Nucleus accumbens (tissue), 56 donors: ENCODE data around the gene HELZ2.

Source experiments
- DNase-seq, 56 donors: peaks; one replicate each; lab custom pipeline; 2025; lab: John Stamatoyannopoulos, UW

Gene HELZ2

DNA sequence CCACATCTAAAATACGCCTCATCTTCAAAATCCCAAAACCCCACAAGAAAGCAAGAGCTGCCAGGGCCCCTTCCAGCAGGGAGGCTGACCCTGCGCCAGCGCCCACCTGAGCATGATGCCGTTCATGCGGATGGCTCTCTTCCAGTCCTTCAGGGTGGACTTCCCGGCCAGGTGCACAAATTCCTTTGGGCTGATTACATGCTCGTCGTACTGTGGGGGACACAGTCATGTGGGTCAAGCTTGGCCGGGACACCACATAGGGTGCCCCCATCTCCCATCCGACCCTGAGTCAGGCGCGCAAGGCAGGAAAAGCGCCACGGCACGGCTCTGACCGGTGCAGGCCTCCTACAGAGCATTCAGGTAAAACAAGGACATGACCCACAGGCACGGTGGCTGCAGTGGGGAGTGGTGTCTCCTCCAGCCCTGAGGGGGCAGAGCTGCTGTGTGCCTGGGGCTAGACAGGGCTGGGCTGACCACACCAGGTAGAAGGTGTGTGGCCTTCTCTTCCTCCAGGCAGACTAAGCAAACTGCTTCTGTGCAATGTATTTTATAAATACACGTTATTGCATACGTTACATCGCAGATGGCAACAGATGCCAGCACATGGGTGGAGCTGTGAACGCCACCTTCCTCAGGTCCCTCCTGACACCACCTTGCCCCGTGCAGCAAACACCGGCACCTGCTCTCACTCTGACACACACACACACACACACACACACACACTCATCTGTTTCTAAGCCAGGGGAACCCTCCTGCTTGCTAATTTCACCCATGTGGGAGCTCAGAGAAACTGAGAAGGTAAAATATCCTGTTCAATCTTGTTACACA is 23.8 kb upstream of the HELZ2 start:
- DNase-seq, result no peak

DNA sequence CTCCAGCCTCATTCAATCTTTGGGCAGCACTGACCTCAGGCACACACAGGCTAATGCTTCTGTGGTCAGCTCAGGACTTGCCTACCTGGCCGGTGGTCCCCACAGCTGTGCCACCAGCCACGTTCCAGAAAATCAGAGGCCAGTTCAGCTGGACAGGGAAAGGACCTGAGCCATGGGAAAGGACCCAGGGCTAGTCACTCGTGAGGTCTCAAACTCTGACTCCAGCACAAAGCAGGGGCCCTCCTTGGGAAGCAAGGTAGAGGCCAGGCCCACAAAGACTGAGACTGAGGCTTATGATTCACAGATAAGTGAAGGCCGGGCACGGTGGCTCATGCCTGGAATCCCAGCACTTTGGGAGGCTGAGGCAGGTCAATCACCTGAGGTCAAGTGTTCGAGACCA is 22.4 kb upstream of the HELZ2 start:
- no peak for DNase-seq

DNA sequence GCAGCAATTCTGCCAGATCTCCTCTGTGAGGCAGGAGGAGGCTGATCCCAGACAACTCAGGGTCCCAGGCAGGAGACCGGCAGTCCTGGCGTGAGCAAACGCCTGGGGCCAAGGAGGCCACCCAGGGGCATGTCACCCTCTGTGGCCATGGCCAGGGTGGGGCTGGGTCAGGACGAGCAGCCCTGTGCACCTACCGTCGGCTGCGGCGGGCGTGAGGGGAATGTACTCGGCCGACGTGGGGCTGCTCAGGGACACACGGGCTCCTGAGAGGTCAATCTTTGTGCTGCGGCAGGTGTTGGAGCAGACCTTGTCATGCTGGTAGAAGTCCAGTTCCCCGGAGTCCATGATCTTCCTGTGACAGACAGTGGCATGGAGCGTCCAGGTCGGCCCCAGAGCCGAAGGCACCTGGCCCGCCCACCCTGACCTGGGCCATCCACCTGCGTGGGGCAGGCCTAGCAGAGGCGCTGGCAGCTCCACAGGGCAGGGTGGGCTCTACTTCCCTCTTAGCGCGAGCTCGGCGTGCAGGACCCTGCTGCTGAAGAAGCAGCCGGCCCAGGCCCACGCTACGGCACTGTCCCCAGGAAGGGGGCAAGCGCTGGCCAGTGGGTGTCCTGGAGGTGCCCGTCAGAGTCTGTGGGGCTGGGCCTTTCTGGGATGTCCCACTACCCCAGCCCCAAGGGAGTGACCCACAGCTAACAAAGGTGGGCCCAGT is 21.5 kb upstream of the HELZ2 start:
- DNase-seq, result no peak

DNA sequence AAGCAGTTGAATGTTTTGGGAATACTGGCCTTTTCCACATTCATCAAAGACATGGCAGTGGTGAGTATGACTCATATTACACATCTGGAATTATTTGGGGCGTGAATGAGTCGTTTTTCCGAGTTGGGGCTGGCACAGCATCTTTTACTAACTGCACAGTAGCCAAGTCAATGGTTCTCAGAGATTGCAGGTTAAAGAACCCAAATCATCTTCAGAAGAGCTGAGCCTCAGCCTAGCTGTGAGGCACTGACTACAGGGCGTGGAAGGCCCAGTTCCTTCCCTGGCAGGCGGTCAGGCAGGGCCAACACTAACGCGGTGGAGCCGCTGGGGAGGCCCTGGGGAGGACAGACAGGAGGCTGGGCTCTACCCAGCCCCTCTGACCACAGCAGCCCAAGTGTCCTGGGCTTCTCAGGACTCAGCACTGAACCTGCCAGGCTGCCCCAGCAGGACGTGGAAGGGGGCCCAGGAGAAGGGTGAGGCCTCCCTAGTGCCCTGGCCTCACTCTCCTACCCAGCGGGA is 20.1 kb upstream of the HELZ2 start:
- DNase-seq, result no peak

DNA sequence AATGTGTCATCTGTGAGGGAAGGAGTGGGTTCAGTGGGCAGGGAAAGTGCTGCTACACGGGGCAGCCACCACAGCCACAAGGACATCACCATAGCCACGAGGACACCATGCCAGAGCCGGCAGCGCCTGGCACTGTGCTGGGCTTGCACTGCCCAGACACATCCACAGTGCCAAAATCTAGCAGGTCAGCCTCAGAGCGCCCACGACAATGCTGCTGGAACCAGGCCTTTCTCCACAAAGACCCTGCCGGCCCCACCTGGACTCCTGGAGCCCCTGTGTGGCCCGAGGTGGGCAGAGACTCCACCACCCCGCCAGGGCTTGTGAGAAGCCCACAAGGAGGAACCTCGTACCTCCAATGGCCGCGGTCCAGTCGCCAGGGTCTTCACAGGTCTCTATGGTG is 18.6 kb upstream of the HELZ2 start:
- peak in 4 of 56 donors; percentile 8 to 32 (median 12) for DNase-seq

DNA sequence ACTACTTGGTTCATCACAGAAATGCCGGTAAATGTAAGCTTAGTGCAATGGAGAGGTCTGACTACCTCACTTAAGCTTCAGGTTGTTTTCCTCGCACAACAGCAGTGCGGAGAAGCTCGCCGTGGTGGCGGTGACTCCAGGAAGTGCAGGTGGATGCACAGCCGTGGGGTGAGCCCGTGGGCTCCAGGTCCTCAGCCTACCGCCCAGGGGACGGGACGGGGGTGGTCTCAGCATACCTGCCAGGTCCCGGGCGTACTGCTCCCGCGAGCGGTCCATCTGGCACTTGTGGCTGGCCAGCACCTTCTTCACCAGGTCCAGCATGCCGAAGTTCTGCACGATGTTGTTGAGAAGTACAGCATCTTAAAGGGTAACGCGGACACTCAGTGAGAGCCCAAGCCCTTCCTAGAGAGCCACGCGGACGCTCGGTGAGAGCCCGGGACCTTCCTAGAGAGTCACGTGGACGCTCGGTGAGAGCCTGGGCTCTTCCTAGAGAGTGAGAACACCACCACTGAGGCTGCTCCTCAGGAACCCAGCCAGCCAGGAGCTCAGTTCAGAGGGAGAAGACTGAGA is 17.8 kb upstream of the HELZ2 start:
- no peak for DNase-seq

DNA sequence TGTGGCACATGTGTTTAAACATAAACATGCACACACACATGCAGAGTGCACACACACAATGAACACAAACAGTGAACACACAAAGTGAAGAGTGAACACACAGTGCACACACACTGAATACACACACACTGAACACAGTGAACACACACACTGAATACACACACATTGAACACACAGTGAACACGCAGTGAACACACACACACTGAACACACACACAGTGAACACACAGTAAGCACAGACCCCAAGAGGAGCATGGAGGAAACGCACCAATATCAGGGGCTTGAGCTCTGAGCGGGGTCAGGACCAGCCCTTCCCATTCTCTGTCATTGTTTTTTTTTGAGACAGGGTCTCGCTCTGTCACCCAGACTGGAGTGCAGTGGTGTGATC is 17.1 kb upstream of the HELZ2 start:
- no peak for DNase-seq

DNA sequence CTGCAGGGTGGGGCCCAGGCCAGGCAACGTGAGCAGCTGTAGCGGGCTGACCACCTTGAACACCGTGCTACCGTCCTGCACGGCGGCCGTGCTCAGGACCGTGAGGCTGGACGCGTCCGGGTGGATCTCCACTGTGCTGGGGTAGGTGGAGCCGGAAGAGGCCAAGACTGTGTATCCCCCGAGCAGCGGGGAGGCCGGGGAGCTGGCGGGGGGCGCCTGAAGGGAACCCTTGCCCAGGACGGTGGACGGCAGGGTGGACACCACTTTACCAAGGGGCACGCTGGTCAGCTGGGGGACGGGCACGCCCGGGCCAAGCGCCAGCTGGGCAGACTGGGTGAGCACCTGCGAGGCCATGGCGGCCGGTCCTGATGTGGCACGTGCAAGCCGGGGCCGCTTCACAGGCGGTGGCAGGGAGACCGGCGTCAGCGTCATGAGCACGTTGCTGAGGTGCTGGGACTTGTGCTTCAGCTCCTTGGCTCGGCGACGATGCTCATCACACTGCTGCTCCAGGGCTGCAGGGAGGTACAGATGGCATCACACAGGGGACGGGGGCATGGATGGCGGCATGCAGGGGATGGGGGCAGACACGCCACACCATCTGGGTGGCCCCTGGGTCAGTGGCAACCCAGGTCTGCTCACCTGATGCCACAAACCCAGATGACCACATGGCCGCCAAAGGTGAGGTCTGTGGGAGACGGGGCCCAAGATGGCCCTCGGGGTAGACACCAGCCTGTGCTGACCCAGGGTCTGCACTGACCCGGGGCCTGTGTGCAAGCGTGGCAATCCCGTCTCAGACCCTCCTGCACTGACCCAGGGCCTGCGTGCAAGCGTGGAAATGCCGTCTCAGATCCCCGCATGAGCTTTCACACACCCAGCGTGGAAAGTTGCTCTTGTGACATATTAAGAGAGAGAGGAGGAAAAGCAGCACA is 16.4 kb upstream of the HELZ2 start:
- no peak for DNase-seq

DNA sequence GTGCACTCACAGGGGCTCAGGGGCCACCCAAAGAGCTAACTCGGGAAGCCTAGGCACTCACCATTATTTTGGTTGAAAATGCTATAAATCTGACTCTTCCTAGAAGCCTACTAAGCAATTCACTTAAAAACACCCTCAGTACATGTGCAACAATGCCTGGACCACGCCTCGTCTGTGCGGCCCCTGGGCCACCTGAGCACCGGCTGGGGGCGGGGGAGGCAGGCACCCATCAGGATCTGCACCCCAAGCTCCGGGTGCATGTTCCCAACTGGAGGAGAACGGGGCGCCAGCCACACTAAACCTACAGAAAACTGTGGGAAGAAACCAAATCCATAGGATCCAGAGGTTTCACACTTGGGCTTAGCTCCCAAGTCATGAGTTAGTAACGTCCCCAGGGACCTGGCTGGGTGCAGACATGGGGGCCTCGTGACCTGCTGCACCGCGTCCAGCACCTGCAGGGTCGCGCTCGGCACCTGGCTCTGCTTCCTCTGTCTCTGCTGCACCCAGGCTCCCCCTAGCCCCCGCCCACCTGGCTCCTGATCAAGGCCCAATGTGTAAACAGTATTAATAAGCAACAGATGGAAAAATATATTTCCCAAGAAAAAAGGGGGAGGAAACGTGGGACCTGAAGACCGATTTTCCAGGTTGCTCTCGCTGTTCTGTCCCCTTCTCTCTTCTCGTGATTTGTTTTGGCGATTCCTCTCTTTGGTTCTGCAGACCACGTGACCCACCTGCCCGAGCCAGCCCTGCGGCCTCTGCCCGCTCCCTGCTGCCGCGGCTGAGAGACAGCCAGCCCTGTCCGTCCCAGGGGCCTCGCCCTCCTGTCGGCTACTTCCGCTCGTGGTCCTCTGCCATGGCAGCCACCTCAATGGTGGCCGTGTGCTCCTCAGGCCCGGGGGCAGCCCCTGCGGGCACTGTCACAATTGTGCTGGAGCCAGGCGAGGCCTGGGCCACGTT is 15.5 kb upstream of the HELZ2 start:
- no peak for DNase-seq

DNA sequence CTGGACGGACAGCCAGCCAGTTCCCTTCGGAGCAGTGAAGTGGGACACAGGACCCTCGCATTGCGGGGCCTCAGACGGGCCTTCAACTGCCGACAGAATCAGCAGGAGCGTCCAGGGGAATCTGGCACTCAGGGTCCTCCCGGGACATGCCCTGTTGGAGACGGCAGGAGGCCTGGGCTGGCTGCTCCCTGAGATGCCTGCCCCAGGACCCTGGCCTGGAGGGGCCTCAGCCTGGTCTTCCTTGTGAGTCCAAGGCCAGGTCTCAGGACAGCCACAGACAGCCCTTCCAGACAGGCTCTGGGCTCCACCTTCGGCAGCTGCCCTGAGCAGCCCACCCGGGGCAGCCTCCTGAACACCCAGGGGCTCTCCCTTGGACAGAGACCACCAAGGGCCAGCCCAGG is 14.6 kb upstream of the HELZ2 start:
- DNase-seq, result no peak

DNA sequence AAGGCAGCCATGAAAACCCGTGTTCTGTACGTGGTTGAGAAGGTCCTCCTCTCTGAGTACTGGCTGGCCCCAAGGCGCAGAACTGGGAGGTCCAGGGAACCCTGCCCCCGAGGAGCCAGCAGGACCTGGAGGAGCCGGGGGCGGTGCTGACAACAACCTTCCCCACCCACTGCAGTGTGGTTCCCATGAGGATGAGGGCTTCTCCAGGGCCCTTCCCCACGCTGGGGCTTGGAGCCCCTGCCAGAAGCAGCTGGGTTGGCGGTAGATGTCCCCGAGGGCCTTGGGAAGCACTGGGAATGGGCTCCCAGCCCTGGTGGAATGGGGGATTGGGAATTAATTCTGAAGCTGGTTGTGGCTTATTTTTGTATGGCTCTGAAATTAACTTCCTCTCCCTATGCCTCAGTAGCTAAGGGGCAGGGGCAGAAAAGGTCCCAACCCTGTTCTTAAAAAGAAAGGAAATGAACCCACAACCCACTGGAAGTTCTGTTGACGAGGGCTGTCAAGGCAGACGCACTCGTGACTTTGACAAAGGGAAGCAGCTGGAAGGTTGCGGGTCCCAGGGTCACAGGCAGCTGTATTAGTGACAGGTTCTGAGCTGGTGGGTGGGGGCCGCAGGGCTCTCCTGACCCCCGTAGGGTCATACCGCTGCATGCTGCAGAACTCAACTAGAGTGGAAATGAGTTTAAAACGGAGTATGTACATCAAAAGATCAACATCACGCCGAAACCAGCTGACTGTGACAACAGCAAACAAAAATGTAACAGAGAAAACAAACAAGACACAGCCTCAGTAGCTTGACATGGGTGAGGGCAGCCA is 13.9 kb upstream of the HELZ2 start:
- DNase-seq, result no peak

DNA sequence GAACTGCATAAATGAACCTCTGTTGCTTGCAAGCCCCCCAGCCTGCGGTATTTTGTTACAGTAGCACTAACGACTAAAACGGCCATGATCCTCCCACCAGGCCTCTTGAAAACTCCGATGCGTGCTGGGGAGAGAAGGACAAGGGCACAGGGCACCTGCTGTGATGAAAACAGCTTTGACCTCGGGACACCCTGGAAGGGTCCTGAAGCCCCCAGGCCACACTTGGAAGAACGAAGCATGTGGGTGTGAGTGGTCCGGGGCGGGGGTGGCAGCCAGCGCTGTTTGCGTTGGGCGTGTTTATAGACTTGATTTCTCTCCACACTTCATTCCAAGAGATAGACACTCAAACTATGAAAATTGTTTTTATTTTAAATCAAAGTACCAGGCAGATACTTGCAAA is 13.2 kb upstream of the HELZ2 start:
- no peak for DNase-seq

DNA sequence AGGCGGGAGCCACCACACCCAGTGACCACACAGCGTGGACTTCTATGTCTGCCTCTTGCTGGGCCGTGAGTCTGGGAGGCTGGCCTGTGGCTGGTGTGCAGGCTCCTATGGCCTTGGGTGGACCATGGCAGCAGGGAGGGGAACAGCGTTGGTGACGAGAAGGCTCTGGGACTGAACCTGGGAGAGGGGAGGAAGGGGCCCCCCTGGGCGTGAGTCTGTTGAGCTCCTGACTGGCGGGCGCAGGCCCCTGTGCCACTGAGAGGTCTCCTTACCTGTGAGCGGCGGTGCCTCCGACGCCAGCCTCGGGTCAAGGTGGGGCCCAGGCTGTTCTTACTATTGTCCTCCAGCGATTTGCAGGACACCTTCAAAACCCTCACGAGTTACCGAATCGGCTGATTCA is 12.8 kb upstream of the HELZ2 start:
- no peak for DNase-seq

DNA sequence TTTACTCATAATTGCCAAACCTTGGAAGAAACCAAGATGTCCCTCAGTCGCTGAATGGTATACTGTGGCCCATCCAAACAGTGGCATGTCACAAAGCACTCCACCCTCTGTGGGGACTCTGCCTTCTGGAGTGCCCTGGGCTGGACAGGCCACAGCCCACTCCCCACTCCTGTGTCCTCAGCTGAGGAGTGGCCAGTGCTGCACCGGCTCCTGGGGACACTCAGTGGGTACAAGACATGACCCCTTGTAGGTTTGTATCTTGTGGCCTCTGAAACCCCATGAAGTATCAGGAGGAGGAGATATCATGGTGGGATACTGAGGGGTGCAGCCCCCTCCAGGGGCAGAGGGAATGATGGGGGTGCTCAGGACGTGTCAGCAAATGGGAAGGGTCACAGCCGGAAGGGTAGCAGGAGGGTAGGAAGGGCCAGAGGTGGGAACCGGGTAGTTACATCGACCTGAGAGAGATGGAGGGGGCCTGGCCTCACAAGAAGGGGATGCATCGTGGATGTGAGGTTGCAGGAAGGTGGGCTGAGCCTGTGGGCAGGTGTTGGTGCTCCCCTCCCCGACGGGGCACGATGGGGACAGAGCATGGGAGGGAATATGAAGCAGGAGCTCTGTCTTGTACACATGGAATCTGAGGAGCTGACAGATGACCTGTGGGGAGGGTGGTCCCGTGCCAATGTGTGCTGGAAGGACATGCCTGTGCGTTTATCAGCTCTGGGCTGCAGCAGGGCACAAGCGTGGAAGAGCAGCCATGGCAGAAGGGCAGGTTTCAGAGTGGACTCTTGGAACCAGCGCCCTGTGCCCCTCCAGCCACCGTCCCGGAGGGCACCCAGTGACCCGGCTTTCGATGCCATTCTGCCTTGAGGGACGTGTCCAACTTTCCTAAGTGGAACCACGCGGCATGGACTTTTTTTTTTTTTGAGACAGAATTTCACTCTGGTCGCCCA is 11.9 kb upstream of the HELZ2 start:
- DNase-seq, result no peak

DNA sequence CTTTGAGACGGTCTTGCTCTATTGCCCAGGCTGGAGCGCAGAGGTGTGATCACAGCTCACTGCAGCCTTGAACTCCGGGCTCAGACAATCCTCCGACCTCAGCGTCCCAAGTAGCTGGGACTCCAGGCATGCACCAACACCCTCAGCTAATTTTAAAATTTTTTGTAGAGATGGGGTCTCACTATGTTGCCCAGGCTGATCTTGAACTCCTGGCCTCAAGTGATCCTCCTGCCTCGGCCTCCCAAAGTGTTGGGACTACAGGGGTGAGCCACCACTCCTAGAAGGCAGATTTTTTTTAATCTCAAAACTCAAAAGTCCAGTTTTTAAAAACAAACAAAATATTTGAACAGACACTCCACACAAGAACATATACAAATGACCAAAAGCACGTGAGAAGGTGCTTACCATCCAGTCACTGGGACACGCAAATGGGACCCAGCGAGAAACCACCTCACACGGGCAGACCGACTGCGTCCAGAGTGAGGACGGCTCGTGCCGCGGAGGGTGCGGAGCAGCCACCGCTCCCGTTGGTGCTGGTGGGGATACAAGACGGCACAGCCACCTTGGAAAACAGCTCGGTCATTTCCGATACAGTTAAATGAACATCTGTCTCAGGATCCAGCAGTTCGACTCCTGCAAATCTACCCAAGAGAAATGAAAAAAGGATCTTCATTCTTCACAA is 8.5 kb upstream of the HELZ2 start:
- no peak for DNase-seq

DNA sequence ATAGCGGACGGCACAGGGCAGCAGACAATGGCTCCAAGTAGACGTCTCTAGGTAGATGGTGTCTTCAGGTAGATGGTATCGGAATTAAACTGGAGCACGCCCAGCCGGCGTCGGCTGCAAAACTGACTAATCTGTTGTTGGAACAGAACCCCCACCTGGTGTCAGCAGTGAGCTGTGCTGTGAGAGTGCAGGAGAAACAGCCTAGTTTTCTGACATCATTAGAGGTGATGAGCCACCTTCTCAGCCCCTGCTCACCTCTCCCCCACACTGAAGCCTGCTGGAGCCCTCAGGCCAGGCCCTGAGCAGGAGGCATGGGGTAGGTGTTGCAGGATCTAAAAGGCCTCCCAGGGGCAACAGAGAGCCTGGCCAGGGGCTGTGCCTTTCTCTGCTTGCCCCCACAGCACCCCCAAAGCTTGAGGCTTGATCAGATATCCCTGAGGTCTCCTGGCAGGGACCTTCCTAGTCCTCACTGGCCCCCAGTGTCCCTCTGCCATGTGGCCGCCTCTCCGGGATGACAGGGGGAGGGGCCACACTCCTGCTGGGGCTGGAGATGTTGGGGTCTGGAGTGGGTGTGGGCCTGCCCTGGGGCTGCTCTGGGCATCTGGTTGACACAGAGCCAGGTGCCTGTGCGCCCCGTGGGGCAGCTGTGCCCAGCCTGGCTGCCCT is 6.9 kb upstream of the HELZ2 start:
- peak in 31 of 56 donors; percentile 4 to 76 (median 28) for DNase-seq
